Adipocyte (in vitro differentiated cells): ENCODE measurements around the gene YIPF6.

Experiments
- DNase-seq: peaks from one replicate; pipeline ENCODE4 v3.0.0-alpha.2; 2015; ENCODE audit warnings: low read depth
- H3K27me3 ChIP-seq: replicated peaks from 2 replicates; pipeline ENCODE4 v1.7.0; 2013; ENCODE audit warnings: mild to moderate bottlenecking, low read length, moderate library complexity; ENCODE audit not compliant: control insufficient read depth, insufficient read depth
- H3K36me3 ChIP-seq: 2 replicates; pipeline ENCODE4 v1.7.0; 2013; ENCODE audit warnings: low read length, mild to moderate bottlenecking, moderate library complexity; ENCODE audit not compliant: control insufficient read depth, insufficient read depth, severe bottlenecking
- H3K4me1 ChIP-seq: 2 replicates; pipeline ENCODE4 v1.7.0; 2013; ENCODE audit warnings: mild to moderate bottlenecking, low read length, moderate library complexity; ENCODE audit not compliant: control insufficient read depth, insufficient read depth
- H3K4me3 ChIP-seq: 2 replicates; pipeline ENCODE4 v1.7.0; 2013; ENCODE audit warnings: mild to moderate bottlenecking, low read length, moderate library complexity
- H3K9ac ChIP-seq: 2 replicates; pipeline ENCODE4 v1.7.0; 2013; ENCODE audit warnings: mild to moderate bottlenecking, low read length, moderate library complexity
- H3K9me3 ChIP-seq: 2 replicates; pipeline ENCODE4 v1.7.0; 2013; ENCODE audit warnings: mild to moderate bottlenecking, low read length, moderate library complexity; ENCODE audit not compliant: control insufficient read depth

The YIPF6 gene

GRCh38 chrX:68498508-68499379 is at the start of gene YIPF6:
Gene YIPF6 (plus strand): TSS chrX:68499051. CDS start chrX:68499067, 16 bp downstream.
- DNase-seq = peak; percentile 85
- Histone ChIP-seq H3K9ac (peak within 1 kb of the TSS; percentile 93), H3K36me3 (no peaks in the 10 kb centered on the region), H3K9me3 (no peaks in the 10 kb centered on the region), H3K27me3 (peaks cover 5% of the 10 kb centered on the region), H3K4me3 (peak within 1 kb of the TSS; percentile 90), H3K4me1 (peaks cover 3% of the 10 kb centered on the region)

GRCh38 chrX:68451720-68452119 is 47.1 kb upstream of the YIPF6 start:
- no peak for DNase-seq
- no peaks in the 10 kb centered on the region for H3K4me1 ChIP-seq
- no peak overlapping the region for H3K9ac ChIP-seq
- H3K27me3 ChIP-seq = no peaks in the 10 kb centered on the region
- no peaks in the 10 kb centered on the region for H3K36me3 ChIP-seq
- no peaks in the 10 kb centered on the region for H3K9me3 ChIP-seq
- no peak overlapping the region for H3K4me3 ChIP-seq

- Histone ChIP-seq H3K4me3 (no peak overlapping the region), H3K36me3 (no peaks in the 10 kb centered on the region), H3K9ac (no peak overlapping the region), H3K4me1 (no peaks in the 10 kb centered on the region), H3K27me3 (no peaks in the 10 kb centered on the region), H3K9me3 (no peaks in the 10 kb centered on the region)
- no peak for DNase-seq
These were observed 44.2 kb upstream of the YIPF6 start for GRCh38 chrX:68454476-68455150.

GRCh38 chrX:68455151-68455510 is 43.7 kb upstream of the YIPF6 start:
- Histone ChIP-seq H3K27me3 (no peaks in the 10 kb centered on the region), H3K9me3 (no peaks in the 10 kb centered on the region), H3K4me1 (no peaks in the 10 kb centered on the region), H3K9ac (no peak overlapping the region), H3K4me3 (no peak overlapping the region), H3K36me3 (no peaks in the 10 kb centered on the region)
- DNase-seq = no peak

GRCh38 chrX:68461093-68461492 is 37.8 kb upstream of the YIPF6 start:
- no peaks in the 10 kb centered on the region for H3K4me1 ChIP-seq
- no peaks in the 10 kb centered on the region for H3K36me3 ChIP-seq
- no peak overlapping the region for H3K4me3 ChIP-seq
- H3K27me3 ChIP-seq = no peaks in the 10 kb centered on the region
- no peak for DNase-seq
- H3K9me3 ChIP-seq = no peaks in the 10 kb centered on the region
- H3K9ac ChIP-seq = no peak overlapping the region

- Histone ChIP-seq H3K9me3 (no peaks in the 10 kb centered on the region), H3K27me3 (no peaks in the 10 kb centered on the region), H3K4me1 (no peaks in the 10 kb centered on the region), H3K4me3 (no peak overlapping the region), H3K9ac (no peak overlapping the region), H3K36me3 (no peaks in the 10 kb centered on the region)
- DNase-seq = no peak
These were observed 37.3 kb upstream of the YIPF6 start for GRCh38 chrX:68461576-68461975.

- no peak overlapping the region for H3K4me3 ChIP-seq
- no peak overlapping the region for H3K9ac ChIP-seq
- no peaks in the 10 kb centered on the region for H3K9me3 ChIP-seq
- no peak for DNase-seq
- H3K4me1 ChIP-seq = no peaks in the 10 kb centered on the region
- H3K27me3 ChIP-seq = no peaks in the 10 kb centered on the region
- no peaks in the 10 kb centered on the region for H3K36me3 ChIP-seq
These were observed 36.7 kb upstream of the YIPF6 start for GRCh38 chrX:68462197-68462596.

- H3K9ac ChIP-seq = no peak overlapping the region
- H3K4me3 ChIP-seq = no peak overlapping the region
- no peaks in the 10 kb centered on the region for H3K9me3 ChIP-seq
- H3K4me1 ChIP-seq = no peaks in the 10 kb centered on the region
- H3K36me3 ChIP-seq = no peaks in the 10 kb centered on the region
- peak; percentile 62 for DNase-seq
- H3K27me3 ChIP-seq = no peaks in the 10 kb centered on the region
These were observed 36.2 kb upstream of the YIPF6 start for GRCh38 chrX:68462653-68463052.

- Histone ChIP-seq H3K4me3 (no peak overlapping the region), H3K4me1 (no peaks in the 10 kb centered on the region), H3K36me3 (no peaks in the 10 kb centered on the region), H3K9me3 (no peaks in the 10 kb centered on the region), H3K27me3 (no peaks in the 10 kb centered on the region), H3K9ac (no peak overlapping the region)
- no peak for DNase-seq
These were observed 35.0 kb upstream of the YIPF6 start for GRCh38 chrX:68463880-68464279.

- Histone ChIP-seq H3K4me3 (no peak overlapping the region), H3K4me1 (no peaks in the 10 kb centered on the region), H3K9ac (no peak overlapping the region), H3K27me3 (no peaks in the 10 kb centered on the region), H3K36me3 (no peaks in the 10 kb centered on the region), H3K9me3 (peaks cover under 1% of the 10 kb centered on the region)
- no peak for DNase-seq
These were observed 34.1 kb upstream of the YIPF6 start for GRCh38 chrX:68464796-68465195.

GRCh38 chrX:68480969-68481368 is 17.9 kb upstream of the YIPF6 start:
- DNase-seq = no peak
- peaks cover 10% of the 10 kb centered on the region for H3K4me1 ChIP-seq
- H3K27me3 ChIP-seq = peaks cover 3% of the 10 kb centered on the region
- H3K9me3 ChIP-seq = no peaks in the 10 kb centered on the region
- H3K4me3 ChIP-seq = peak overlapping the region; percentile 39
- H3K36me3 ChIP-seq = no peaks in the 10 kb centered on the region
- H3K9ac ChIP-seq = no peak overlapping the region
